HG03045 (cell line): ENCODE measurements around the gene DHPS.
"Not testable (repeated sequence)": the region's sequence is repeated elsewhere in the genome, so short reads cannot be mapped to it uniquely, and the experiment has no call there.

Experiments used
- ATAC-seq: cut with Tn5 transposase; IDR thresholded peaks from one replicate; pipeline ENCODE4 v1.9.1; 2021; ENCODE audit warnings: mild to moderate bottlenecking, moderate library complexity; ENCODE audit not compliant: unreplicated experiment

DHPS gene

DNA sequence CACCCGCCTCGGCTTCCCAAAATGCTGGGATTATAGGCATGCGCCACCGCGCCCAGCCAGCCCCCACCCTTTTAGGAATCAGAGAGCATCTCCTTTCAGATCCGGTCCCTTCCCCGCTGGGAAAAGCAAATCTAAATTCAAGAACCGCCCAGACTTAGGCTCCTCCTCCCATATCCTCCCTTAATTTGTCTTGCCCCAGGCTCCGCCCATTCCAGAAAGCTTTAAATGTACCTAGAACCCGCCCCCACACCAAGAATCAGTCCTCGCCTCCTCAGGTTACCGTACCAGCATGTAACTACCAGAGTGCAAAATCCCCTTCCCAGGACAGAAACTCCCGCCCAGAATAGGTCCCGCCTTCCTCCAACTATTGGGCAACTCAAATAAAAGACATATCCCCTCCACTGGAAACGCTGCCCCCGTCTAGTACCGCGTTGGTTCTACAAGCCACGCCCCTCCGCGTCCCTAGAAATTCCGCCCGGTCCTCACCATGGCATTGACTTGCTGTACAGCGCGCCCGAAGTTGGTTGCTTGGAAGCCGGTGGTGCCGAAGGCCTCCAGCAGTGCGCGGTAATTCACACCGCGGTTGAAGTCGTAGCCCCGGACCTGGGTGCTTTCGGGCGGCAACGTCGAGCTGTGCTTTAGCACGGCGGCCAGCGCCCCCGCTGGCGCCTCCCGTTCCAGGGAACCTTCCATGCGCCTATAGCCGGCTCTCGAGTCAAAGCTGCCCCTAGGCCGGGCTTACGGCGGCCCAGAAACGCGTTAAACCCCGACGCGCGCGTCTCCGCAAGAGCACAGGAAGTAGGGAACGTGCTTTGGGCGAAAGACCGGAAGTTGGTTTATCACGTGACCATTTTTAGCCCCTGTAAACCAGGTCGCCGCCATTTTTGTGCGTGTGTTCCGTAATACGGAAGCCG lies at the start of gene DHPS:
Gene DHPS, minus strand, starts transcription at position 807 of the 914 bp plus-strand sequence. Its CDS starts 114 bp downstream, at position 693.
- ATAC-seq, result peak; percentile 66

DNA sequence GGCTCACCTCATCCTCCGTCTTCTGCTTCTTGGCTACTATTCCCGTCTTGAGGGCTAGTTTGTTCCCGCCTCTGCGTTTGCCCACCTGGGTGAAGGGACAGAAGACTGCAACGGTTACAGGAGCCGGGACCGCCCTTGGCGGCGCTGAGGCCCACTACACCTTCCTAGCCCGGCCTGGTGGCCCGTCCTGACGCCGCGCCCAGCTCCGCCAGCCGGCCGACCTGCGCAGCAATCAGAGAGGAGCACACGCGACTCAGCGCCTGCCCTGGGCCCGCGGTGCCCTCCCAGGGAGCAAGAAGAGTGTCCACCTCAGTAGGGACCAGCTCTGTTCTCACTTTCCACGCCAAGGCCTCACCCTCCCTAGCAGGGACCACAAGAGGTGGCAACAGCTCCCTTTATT lies 49.7 kb upstream of the DHPS start:
- no peak for ATAC-seq

DNA sequence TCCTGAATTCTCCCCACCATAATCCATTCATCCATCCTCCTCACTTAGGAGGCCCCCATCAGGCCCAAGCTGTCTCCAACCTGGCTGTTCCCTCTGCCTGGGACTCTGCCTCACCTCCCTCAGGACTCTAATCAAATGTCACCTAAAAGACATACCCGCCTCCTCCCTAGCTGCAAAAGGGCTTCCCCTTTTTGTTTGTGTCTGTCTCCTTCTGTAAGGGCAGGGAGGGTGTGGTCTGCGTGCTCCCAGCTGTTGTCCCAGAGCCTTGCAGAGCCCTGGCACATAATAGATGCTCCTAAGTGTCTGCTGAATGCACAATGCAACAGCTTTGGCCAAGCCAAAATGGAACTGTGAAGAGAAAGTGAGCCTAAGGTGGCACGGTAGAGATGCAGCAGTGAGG lies 48.4 kb upstream of the DHPS start:
- no peak for ATAC-seq

DNA sequence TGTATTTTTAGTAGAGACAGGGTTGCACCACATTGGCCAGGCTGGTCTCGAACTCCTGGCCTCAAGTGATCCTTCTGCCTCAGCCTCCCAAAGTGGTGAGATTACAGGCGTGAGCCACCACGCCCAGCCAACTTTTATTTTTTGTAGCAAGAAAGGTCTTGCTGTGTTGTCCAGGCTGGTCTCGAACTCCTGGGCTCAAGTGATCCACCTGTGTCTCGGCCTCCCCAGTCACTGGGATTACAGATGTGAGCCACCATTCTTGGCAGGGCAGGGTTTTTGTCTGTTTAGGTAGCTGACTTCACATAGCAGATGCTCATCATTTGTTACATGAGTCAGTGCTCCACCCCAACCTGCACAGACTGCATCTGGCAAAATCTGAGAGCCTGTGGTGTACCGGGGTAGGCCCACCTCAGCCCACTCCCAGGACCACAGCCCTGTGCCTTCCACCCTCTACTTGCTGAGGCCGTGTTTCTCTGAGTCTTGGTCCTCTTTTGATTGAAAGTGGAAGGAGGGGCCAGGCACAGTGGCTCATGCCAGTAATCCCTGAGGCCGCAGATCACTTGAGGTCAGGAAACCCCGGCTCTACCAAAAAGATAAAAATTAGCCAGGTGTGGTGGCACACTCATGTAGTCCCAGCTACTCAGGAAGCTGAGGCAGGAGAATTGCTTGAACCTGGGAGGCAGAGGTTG lies 46.2 kb upstream of the DHPS start:
- ATAC-seq, result no peak

DNA sequence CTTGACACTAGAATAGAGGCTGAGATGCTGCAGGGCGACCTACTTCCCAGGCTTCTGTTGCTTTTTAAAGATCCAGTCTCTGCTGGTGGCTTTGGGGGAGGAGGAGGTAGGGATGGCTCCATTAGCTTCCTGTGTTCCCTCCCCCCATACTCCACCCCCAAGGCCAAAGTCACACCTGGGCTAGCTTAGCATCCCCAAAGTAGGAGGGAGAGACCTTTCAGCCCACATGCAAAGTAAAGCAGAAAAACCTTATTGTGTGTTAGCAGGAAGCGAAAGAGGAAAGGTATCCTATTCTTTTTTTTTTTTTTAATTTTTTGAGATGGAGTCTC lies 45.3 kb upstream of the DHPS start:
- no peak for ATAC-seq

DNA sequence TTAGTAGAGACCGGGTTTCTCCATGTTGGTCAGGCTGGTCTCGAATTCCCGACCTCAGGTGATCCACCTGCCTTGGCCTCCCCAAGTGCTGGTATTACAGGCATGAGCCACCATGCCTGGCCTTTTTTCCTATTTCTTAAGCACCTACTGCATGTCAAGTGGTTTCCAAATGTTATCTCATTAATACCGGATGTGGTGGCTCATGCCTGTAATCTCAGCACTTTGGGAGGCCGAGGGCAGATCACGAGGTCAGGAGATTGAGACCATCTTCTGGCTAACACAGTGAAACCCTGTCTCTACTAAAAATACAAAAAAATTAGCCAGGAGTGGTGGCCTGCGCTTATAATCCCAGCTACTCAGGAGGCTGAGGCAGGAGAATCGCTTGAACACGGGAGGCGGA lies 43.9 kb upstream of the DHPS start:
- ATAC-seq, result not testable (repeated sequence)

DNA sequence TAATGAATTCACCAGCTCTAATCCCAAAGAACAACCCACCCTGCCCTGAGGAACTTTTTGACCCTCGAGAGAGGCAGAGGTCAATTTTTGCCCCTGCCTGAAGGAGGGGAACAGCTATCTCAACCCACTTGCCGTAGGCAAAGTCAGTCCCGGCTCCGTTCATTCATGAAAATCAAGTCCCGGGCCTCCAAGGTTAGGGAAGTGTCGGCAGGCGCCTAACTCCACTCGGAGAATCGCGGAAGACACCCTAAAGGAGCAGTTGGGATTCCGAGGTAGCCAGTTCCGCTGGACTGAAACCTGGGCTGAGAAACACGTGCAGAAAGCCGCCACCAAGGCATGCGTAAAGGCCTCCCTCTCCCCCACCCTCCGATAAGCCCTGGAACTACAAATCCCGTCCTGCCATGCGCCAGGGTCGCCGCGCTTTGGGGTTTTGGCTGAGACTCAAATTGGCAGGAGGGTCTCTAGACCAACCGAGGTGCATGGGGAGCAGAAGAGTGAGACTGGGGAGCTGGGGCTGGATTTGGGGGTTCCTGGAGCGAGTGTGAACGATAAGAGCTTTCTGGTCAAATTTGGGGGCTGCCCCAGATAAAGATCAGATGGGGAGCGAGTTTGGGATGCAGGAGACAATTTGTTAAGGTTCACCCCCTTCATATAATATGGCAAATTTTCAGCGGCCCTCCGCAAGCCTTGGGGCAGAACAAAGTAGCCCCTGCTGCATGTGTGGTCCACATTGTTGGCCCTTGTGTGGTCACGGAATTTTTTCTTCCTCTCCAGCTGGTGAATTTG lies 42.2 kb upstream of the DHPS start, which contains the start of gene TNPO2:
Gene TNPO2, minus strand, starts transcription at position 292 of the 786 bp plus-strand sequence. CDS start 2,955 bp downstream, outside the sequence.
- ATAC-seq, result no peak

DNA sequence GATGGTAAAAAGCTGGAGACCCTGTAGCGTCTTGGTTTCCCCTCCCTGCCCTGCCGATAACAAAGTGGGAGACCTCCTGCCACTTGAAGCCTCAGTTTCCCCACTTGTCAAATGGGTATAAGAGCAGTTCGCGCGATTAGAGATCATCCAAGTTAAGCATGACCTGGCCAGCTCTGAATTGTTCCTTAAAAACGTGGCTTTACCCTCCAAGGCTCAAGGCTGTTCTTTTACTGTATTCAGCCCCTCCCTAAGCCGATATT lies 41.6 kb upstream of the DHPS start:
- ATAC-seq, result no peak

DNA sequence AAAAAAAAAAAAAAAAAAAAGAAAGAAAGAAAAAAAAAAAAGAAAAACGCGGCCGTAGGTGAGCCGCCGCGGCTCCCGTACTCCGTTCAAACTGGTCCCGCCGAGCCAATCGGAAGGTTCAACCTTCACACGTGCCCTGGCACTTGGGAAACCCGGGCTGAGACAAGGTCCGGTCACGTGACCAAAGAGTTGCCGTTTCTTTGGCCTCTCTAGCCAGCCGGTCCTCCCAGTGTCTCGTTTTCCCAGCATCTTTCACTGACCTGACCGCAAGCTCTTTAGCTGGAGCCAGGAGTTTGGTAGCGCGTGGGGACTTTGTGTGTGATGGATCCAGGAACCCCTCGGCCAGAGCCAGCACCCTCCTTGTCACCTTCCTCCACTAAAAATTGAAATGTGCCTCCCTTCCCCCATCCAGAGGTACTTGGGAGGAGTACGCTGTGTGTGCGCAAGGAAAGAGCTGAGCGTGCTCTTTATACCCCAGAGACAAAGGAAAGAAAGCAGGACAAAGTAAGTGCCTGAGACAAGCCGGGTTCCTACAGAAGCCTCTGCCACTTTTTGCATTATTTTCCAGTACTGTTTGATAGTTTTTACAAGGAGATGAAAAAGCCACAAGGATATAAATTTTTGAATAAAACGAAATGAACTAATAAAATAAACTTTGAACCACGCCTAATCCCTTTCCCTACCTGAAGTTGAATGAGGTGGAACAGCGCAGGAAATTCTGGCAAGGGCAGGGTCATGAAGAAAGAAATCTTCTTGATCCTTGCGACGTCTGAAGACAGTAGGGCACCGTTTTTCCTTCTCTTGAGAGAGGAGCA lies 41.1 kb upstream of the DHPS start:
- peak; percentile 79 for ATAC-seq

DNA sequence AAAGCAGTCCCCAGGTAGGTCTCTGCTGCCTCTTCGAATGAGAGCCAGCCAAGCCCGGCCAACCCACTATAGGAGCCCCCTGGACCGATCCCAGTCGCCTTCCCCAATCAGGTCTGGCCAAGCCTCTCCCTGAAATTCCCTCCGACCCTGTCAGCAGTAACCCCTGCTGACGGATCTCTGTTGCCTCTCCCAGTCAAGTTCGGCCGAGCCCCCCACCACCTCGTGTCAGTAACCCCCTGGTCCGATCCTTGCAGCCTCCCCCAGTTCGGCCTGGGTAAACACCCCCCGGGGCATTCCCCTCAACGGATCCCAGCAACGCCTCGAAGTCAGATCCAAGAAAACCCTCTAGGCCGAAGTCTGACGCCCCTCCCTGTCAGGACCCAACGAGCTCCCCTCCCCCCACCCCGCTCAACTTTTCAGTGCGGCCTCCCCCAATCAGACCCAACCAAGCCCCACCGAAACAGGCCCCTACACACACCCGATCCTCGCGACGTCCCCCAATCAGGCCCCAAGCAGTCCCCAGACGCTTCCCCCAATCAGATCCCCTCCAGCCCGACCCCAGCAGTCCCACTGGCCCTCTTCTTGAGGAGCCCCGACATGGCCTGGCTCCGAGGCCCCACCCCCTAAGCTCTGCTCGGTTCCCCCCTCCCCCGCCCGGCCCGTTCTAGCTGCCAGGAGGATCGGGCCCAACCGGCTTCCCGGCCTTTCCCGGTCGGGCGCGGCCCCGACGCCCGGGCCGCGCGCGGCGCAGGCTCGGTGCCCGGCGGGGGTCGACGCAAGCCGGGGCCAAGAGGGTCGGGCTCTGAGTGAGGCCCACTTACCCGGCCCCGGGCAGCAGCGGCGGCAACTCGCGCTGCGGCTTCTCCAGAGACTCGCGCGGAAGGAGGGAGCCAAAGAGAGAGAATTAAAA lies 40.2 kb upstream of the DHPS start:
- ATAC-seq, result peak; percentile 27

DNA sequence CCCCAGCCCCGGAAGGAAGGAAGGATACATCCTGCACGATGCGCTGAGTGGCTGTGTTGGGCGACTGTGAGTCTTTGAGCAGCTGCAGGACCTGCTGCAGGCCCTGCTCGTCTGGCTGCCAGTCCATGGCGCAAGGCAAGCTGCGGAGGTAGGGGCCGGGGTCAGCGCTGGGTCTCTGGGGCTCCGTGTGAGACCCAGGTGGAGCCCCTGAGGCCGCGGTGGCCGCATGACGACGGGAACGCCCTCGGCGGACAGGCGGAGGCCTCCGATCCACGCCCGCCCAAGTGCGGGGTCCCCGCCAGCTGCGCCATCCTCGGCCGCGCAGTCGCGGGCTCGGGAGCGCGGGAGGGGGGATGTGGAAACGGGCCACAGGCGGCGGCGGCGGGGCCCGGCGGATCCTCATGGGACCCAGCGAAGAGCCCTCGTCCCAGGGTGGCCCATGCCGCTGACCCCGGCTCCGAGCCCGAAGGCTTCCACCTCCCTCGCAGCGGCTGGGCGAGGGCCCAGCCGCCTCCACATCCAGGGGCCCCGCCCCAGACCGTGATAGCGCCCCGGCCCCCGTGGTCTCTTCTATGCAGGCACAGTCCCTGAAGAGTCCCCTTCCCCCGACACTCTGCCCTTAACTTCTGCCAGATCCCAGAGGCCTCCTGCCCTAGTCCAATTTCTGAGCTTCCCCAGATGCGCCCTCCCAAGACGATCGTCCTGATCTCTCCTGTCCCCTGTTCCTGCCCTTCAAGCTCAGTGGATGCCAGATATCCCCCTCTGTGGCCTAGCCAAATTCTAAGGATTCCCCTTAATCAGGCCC lies 39.4 kb upstream of the DHPS start:
- no peak for ATAC-seq

DNA sequence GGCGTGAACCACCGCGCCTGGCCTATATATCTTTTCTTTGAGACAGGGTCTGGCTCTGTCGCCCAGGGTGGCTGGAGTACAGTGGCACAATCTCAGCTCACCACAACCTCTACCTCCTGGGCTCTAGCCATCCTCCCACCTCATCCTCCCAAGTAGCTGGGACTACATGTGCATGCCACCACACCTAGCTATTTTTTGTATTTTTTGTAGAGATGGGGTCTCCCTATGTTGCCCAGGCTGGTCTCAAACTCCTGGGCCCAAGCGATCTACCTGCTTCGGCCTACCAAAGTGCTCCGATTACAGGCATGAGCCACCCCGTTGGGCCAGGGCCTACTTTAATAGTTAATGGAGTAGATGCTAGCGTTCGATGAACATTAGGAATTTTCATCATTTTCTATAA lies 38.6 kb upstream of the DHPS start:
- ATAC-seq, result no peak

DNA sequence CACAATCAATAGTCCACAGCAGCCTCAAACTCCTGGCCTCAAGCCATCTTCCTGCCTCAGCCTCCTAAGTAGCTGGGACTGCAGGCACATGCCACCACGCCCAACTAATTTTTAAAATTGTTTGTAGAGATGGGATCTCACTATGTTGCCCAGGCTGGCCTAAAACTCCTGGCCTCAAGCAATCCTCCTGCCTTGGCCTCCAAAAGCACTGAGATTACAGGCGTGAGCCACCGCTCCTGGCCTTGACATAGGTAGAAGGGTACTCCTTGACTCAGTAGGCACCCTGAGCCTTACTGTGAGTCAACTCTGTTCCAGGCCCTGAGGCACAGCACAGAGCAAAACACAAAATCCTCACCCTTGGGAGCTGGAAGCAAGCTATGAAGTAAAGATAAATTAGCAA lies 34.2 kb upstream of the DHPS start:
- no peak for ATAC-seq

DNA sequence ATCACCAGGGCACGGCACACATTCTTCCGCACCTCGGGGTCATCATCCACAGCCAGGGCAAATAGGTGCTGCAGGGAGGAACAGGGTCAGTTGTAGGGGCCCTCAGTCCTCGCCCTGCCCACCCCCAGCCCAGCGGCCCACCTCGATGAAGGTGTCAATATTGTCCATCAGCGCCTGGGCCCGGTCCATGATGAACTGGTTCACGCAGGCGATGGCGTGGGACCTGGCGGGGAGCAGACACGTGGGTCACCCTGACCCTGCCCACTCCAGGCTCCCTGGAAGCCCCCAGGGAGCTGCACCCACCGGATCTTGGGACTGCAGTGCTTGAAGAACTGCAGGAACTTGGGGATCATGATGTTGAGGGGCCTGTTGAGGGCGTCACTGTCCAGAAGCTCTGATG lies 33.4 kb upstream of the DHPS start:
- ATAC-seq, result no peak

DNA sequence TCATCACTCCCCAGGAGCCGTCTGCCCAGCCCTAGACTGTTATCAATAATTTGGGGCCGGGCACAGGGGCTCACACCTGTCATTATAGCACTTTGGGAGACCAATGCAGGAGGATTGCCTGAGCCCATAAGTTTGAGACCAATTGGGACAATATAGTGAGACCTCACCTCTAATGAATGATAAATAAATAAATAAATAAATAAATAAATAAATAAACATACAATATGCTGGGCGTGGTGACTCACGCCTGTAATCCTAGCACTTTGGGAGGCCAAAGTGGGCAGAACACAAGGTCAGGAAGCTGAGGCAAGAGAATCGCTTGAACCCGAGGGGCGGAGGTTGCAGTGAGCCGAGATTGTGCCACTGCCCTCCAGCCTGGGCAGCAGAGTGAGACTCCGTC lies 31.6 kb upstream of the DHPS start:
- not testable (repeated sequence) for ATAC-seq

DNA sequence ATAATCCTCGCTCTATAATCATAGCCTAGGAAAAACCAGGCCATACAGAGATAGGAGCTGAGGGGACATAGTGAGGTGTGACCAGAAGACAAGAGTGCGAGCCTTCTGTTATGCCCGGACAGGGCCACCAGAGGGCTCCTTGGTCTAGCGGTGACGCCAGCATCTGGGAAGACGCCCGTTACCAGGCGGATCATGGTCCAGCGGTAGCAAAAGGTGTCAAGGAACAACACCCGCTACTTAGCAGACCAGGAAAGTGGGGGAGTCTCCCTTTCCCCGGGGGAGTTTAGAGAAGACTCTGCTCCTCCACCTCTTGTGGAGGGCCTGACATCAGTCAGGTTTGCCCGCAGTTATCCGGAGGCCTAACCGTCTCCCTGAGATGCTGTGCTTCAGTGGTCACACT lies 30.4 kb upstream of the DHPS start:
- ATAC-seq, result not testable (repeated sequence)

DNA sequence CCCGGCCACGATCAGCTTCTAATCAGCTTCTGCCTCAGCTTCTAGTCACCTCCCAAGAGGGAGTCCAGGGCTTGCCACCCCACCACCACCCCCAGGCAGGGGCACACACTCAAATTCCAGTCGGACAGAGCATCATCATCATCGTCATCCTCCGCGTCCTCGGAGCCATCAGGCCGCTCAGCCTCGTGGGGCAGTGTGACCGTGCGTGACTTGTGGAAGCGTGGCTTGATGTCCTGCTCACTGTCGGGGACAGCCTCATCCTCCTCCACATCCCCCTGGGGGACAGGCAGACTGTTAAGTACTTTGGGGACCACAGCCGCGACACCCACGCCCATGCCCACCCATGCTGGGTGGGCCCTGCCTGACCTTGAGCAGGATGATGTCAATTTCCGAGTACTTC lies 29.5 kb upstream of the DHPS start:
- no peak for ATAC-seq

DNA sequence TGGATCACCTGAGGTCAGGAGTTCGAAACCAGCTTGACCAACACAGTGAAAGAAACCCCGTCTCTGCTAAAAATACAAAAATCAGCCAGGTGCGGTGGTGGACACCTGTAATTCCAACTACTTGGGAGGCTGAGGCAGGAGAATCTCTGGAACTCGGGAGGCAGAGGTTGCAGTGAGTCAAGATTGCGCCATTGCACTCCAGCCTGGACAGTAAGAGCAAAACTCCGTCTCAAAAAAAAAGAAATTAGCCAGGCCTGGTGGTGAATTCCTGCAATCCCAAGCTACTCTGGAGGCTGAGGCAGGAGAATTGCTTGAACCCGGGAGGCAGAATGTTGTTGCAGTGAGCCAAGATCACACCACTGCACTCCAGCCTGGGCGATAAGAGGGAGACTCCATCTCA lies 27.0 kb upstream of the DHPS start:
- ATAC-seq, result no peak

DNA sequence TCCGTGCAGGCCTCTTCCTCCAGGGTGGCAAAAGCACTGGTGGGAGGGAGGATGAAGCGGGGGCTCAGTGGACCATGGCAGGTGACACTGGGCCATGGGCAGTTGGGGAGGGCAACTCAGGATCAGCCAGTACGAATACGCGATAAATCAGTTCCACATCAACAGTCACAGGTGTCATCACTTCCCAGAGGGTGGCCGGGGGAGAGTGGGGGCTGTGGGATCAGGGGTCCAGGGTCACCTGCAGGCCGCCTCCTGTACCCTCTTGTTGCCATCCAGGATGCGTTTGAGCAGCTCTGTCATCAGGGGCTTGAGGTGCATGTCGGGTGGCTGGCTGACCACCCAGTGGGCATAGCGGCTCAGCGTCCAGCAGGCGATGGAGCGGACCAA lies 24.6 kb upstream of the DHPS start:
- no peak for ATAC-seq
